ENCODE measurements around the gene DARS1.

DNA sequence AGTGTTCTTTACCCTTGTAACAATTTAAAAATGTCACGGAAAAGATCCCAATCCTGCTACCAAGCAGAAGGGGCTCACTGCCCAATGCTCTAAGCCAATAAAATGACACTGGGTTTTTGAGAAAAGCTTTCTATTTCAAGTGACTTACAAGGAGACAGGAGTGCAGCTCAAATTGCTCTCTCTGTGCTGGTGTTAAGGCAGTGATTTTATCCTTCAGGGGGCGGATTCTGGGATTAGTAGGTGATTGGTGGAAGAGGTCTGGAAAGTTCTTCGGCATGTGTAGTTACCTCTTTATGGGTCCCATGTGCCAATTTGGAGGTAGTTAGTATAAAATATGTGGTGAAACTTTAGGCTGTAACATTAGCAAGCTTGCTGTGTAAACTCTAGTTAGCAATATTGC, 81.8 kb downstream of the DARS1 start:
- TF ChIP-seq POLR2A (IDR thresholded peaks at IDR 0.05), result no peak
- TF ChIP-seq, protein P1, sequence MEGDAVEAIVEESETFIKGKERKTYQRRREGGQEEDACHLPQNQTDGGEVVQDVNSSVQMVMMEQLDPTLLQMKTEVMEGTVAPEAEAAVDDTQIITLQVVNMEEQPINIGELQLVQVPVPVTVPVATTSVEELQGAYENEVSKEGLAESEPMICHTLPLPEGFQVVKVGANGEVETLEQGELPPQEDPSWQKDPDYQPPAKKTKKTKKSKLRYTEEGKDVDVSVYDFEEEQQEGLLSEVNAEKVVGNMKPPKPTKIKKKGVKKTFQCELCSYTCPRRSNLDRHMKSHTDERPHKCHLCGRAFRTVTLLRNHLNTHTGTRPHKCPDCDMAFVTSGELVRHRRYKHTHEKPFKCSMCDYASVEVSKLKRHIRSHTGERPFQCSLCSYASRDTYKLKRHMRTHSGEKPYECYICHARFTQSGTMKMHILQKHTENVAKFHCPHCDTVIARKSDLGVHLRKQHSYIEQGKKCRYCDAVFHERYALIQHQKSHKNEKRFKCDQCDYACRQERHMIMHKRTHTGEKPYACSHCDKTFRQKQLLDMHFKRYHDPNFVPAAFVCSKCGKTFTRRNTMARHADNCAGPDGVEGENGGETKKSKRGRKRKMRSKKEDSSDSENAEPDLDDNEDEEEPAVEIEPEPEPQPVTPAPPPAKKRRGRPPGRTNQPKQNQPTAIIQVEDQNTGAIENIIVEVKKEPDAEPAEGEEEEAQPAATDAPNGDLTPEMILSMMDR (IDR thresholded peaks at IDR 0.05), result no peak

All from right lobe of liver (tissue), 4 donors.